ENCODE data around the gene MGST1.

DNA sequence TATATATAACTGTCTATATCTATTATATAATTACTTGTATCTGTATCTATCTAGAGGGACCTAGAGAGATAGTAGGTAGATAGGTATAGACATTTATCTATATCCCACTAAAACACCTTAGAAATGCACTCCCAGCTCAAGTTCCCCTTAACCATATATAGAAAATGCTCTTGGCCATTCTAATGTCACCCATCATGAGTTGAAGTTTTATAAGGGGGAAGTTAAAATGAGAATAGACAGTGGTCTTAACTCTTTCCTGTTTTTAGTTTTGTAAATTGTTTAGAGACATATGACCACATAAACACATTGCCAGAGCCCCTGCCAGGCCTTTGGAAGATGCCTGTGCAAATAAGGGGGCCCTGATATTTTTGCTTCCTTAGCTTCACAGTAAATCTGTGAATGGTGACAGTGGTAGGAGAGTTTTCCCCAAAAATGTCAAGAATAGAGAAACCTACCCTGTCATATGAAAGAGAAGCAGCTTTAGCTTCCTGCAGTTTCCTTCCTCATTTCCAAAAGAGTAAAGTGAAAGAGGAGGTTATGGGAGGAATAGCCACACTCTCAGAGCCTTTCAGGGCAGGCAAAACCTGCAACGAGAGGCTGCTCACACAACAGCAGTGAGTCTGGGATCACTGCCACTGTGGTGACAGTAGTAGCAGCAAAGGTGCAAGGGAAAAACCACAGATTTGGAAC is 45.5 kb downstream of the MGST1 start:
- TF ChIP-seq, protein P1, sequence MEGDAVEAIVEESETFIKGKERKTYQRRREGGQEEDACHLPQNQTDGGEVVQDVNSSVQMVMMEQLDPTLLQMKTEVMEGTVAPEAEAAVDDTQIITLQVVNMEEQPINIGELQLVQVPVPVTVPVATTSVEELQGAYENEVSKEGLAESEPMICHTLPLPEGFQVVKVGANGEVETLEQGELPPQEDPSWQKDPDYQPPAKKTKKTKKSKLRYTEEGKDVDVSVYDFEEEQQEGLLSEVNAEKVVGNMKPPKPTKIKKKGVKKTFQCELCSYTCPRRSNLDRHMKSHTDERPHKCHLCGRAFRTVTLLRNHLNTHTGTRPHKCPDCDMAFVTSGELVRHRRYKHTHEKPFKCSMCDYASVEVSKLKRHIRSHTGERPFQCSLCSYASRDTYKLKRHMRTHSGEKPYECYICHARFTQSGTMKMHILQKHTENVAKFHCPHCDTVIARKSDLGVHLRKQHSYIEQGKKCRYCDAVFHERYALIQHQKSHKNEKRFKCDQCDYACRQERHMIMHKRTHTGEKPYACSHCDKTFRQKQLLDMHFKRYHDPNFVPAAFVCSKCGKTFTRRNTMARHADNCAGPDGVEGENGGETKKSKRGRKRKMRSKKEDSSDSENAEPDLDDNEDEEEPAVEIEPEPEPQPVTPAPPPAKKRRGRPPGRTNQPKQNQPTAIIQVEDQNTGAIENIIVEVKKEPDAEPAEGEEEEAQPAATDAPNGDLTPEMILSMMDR (IDR thresholded peaks at IDR 0.05 in 8 of 11, conservative IDR thresholded peaks at IDR 0.05 in 3 of 11), result no peak
- TF ChIP-seq POLR2AphosphoS5 (IDR thresholded peaks at IDR 0.05), result no peak
